Endothelial cell (in vitro differentiated cells): ENCODE data around the gene F5. TPM values are rescaled to one million over a fixed set of nuclear protein-coding genes. Genes with fewer than 3 reads are reported as not detected.

Source experiments
- DNase-seq: peaks from one replicate; pipeline ENCODE4 v3.0.0; 2021; ENCODE audit warnings: low spot score
- H3K27ac Mint-ChIP-seq: one replicate; pipeline ENCODE4 v1.8.0; 2021; ENCODE audit warnings: mixed read lengths, inconsistent platforms; ENCODE audit not compliant: unreplicated experiment
- H3K27me3 Mint-ChIP-seq: one replicate; pipeline ENCODE4 v1.8.0; 2021; ENCODE audit warnings: mild to moderate bottlenecking, moderate library complexity, mixed read lengths, inconsistent platforms; ENCODE audit not compliant: unreplicated experiment
- H3K36me3 Mint-ChIP-seq: one replicate; pipeline ENCODE4 v1.8.0; 2021; ENCODE audit warnings: mild to moderate bottlenecking, low read depth, mixed read lengths, inconsistent platforms; ENCODE audit not compliant: unreplicated experiment
- H3K4me1 Mint-ChIP-seq: one replicate; pipeline ENCODE4 v1.8.0; 2021; ENCODE audit warnings: mild to moderate bottlenecking, mixed read lengths, inconsistent platforms; ENCODE audit not compliant: unreplicated experiment
- H3K4me3 Mint-ChIP-seq: one replicate; pipeline ENCODE4 v1.8.0; 2021; ENCODE audit warnings: mild to moderate bottlenecking, mixed read lengths, inconsistent platforms; ENCODE audit not compliant: unreplicated experiment
- H3K9me3 Mint-ChIP-seq: one replicate; pipeline ENCODE4 v1.8.0; 2021; ENCODE audit warnings: mixed read lengths, inconsistent platforms; ENCODE audit not compliant: unreplicated experiment
- total RNA-seq: library from RNA; stranded (reverse); fragmentation: NEBNext Ultra II Directional; extraction: Animal tissue kit (Norgen Biotek cat#: 25700); gene quantifications from one replicate; pipeline ENCODE4 v1.2.1, GENCODE V29; 2021; ENCODE audit not compliant: unreplicated experiment
- TF ChIP-seq, protein P1 (sequence below): fragments of 200-600 bp; sonication (generic); IDR thresholded peaks from one replicate; pipeline ENCODE4 v1.5.0; 2021; ENCODE audit warnings: antibody characterized with exemption; ENCODE audit not compliant: unreplicated experiment

The F5 gene
- total RNA-seq, 1 donor from 2014 or later, result not detected

- Mint-ChIP-seq H3K36me3 (no peaks in the 10 kb centered on the region), H3K9me3 (no peaks in the 10 kb centered on the region), H3K27ac (no peak overlapping the region), H3K4me1 (peaks cover 20% of the 10 kb centered on the region), H3K4me3 (no peak overlapping the region), H3K27me3 (no peaks in the 10 kb centered on the region)
- TF ChIP-seq, protein P1, sequence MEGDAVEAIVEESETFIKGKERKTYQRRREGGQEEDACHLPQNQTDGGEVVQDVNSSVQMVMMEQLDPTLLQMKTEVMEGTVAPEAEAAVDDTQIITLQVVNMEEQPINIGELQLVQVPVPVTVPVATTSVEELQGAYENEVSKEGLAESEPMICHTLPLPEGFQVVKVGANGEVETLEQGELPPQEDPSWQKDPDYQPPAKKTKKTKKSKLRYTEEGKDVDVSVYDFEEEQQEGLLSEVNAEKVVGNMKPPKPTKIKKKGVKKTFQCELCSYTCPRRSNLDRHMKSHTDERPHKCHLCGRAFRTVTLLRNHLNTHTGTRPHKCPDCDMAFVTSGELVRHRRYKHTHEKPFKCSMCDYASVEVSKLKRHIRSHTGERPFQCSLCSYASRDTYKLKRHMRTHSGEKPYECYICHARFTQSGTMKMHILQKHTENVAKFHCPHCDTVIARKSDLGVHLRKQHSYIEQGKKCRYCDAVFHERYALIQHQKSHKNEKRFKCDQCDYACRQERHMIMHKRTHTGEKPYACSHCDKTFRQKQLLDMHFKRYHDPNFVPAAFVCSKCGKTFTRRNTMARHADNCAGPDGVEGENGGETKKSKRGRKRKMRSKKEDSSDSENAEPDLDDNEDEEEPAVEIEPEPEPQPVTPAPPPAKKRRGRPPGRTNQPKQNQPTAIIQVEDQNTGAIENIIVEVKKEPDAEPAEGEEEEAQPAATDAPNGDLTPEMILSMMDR, result no peak
- DNase-seq, result no peak
Observed at GRCh38 chr1:169511316-169512005, 74.8 kb downstream of the F5 start.

- no peaks in the 10 kb centered on the region for H3K36me3 Mint-ChIP-seq
- no peak for DNase-seq
- no peak overlapping the region for H3K27ac Mint-ChIP-seq
- H3K27me3 Mint-ChIP-seq, result no peaks in the 10 kb centered on the region
- H3K9me3 Mint-ChIP-seq, result no peaks in the 10 kb centered on the region
- H3K4me1 Mint-ChIP-seq, result peaks cover 20% of the 10 kb centered on the region
- no peak overlapping the region for H3K4me3 Mint-ChIP-seq
- TF ChIP-seq, protein P1, result no peak
Observed at GRCh38 chr1:169510060-169510459, 76.2 kb downstream of the F5 start.

GRCh38 chr1:169509354-169509753 is 76.9 kb downstream of the F5 start:
- Mint-ChIP-seq H3K9me3 (no peaks in the 10 kb centered on the region), H3K36me3 (no peaks in the 10 kb centered on the region), H3K4me1 (peaks cover 20% of the 10 kb centered on the region), H3K4me3 (no peak overlapping the region), H3K27me3 (no peaks in the 10 kb centered on the region), H3K27ac (no peak overlapping the region)
- DNase-seq, result no peak
- TF ChIP-seq, protein P1, result no peak

GRCh38 chr1:169508432-169509338 is 77.6 kb downstream of the F5 start:
- Mint-ChIP-seq H3K4me1 (peaks cover 20% of the 10 kb centered on the region), H3K27ac (no peak overlapping the region)
- DNase-seq, result no peak

More at GRCh38 chr1:169508432-169509338, 77.6 kb downstream of the F5 start:
- TF ChIP-seq, protein P1, result no peak
- Mint-ChIP-seq H3K4me3 (no peak overlapping the region), H3K36me3 (no peaks in the 10 kb centered on the region), H3K27me3 (no peaks in the 10 kb centered on the region), H3K9me3 (no peaks in the 10 kb centered on the region)
